ENCODE results near the gene ANKUB1. TPM values are rescaled to one million over a fixed set of nuclear protein-coding genes. Genes with fewer than 3 reads are reported as not detected.

Gene ANKUB1
- polyA plus RNA-seq, 2 of the 4 experiments (the other 2 are of a cell fraction): not detected

DNA sequence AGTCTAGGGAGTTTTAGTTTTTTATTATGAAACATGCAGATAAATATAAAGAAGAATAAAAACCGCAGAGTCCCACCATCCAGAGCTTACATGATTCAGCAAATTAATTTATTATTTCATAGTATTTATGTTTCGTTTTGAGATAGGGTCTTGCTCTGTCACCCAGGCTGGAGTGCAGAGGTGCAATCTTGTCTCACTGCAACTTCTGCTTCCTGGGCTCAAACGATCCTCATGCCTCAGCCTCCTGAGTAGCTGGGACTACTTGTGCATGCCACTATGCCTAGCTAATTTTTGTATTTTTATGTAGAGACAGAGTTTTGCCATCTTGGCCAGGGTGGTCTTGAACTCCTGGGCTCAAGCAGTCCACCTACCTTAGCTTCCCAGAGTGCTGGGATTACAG lies 34.3 kb upstream of the ANKUB1 start:
- no peak overlapping the region for H3K27ac ChIP-seq
- peaks cover 19% of the 10 kb centered on the region for H3K9me3 ChIP-seq
- H3K4me1 ChIP-seq: no peaks in the 10 kb centered on the region
- ChIA-PET POLR2A (no interaction called here), CTCF (no interaction called here)
- 85% methylated on average over 3 of the region's 3 CpGs for WGBS (ENCODE audit: missing lambda C conversion rate)
- TF ChIP-seq, protein P1, sequence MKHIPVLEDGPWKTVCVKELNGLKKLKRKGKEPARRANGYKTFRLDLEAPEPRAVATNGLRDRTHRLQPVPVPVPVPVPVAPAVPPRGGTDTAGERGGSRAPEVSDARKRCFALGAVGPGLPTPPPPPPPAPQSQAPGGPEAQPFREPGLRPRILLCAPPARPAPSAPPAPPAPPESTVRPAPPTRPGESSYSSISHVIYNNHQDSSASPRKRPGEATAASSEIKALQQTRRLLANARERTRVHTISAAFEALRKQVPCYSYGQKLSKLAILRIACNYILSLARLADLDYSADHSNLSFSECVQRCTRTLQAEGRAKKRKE (CRISPR knock-in tag; IDR thresholded peaks at IDR 0.05; ENCODE audit: low read depth): no peak
- TF ChIP-seq PHF8 (IDR thresholded peaks at IDR 0.05; ENCODE audit: borderline replicate concordance, low read depth): no peak
- no peak for TF ChIP-seq HOXA7 (CRISPR knock-in tag; IDR thresholded peaks at IDR 0.05)
- no peak for TF ChIP-seq EHF (CRISPR knock-in tag; IDR thresholded peaks at IDR 0.05)
- no peak for TF ChIP-seq HDAC2 (IDR thresholded peaks at IDR 0.05)
- TF ChIP-seq HOXB5 (CRISPR knock-in tag; IDR thresholded peaks at IDR 0.05): no peak
- no peak for TF ChIP-seq MAZ (IDR thresholded peaks at IDR 0.05; ENCODE audit: borderline replicate concordance, low read depth, low read length)
- TF ChIP-seq, protein P2, sequence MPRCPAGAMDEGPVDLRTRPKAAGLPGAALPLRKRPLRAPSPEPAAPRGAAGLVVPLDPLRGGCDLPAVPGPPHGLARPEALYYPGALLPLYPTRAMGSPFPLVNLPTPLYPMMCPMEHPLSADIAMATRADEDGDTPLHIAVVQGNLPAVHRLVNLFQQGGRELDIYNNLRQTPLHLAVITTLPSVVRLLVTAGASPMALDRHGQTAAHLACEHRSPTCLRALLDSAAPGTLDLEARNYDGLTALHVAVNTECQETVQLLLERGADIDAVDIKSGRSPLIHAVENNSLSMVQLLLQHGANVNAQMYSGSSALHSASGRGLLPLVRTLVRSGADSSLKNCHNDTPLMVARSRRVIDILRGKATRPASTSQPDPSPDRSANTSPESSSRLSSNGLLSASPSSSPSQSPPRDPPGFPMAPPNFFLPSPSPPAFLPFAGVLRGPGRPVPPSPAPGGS (IDR thresholded peaks at IDR 0.05): no peak
- TF ChIP-seq SREBF2 (IDR thresholded peaks at IDR 0.05): no peak
- TF ChIP-seq BHLHE40 (IDR thresholded peaks at IDR 0.05; ENCODE audit: low read depth, low read length): no peak
- no peak for DNase-seq (ENCODE audit: low read depth in 1 of 2, low spot score in 1 of 2)
- H3K4me2 ChIP-seq: no peak overlapping the region
- ATAC-seq: no peak
- no peak for FAIRE-seq
- no peak overlapping the region for H3K4me3 ChIP-seq

DNA sequence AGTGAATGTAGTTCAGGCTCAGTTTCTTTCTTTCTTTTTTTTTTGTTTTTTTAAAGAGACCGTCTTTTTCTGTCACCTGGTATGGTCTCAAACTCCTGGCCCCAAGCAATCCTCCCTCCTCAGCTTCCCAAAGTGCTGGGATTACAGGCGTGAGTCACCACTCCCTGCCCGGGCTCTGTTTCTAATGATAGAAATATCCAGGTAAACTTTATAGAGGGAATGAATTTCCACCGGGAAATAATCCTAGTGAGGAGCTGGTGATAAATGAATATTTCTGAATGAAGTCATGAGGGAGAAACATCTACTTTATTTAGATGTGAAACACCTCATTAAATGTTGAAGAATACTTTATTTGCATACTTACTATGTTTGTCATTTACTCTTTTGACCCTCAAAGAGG lies 27.8 kb upstream of the ANKUB1 start:
- ChIA-PET CTCF (interaction anchor here (0.9 to 5.2 kb wide), 3 partner anchors 12 to 103 kb away, joined by 3 to 32 read pairs (median 4); no protein-coding TSS in a partner anchor), POLR2A (no interaction called here)
- H3K4me1 ChIP-seq: peaks cover 31% of the 10 kb centered on the region
- no peak overlapping the region for H3K27ac ChIP-seq
- FAIRE-seq (no peak), ATAC-seq (0 out of 6 replicates have a peak, but pooled peaks of 1 of the 2 experiments have one; percentile 33), DNase-seq (ENCODE audit: low read depth in 1 of 2, low spot score in 1 of 2) (no peak)
- 29% methylated on average over 4 of the region's 4 CpGs for WGBS (ENCODE audit: missing lambda C conversion rate)
- H3K4me3 ChIP-seq: no peak overlapping the region
- peak overlapping the region; percentile 19; the same call in 2 of the 3 replicates for H3K4me2 ChIP-seq
- TF ChIP-seq ZC3H11A (IDR thresholded peaks at IDR 0.05) (no peak), FOSL2 (IDR thresholded peaks at IDR 0.05) (no peak), FOSL2 (CRISPR knock-in tag; IDR thresholded peaks at IDR 0.05) (peak; percentile 26; the same call in 1 of the 2 replicates)
- peaks cover 10% of the 10 kb centered on the region; the same call in 2 of the 3 replicates for H3K9me3 ChIP-seq

DNA sequence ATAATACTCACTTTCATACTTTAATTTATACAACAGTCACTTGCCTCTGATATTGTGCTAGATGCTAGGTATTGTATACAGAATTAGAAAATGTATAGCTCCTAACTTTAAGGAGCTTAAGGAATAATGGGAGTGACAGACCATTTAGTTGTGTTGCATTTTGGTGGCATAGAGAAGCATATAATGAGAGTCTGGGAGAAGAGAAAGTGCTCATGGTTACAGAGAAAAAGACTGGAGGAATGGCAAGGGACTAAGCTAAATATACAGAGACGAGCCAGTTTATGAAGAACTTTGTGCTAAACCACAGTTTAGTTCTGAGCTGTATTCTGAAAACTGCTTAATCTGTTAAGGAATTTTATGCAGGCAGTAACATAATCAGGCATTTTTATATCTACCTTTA lies 27.1 kb upstream of the ANKUB1 start:
- no peak for ATAC-seq
- no peak for DNase-seq (ENCODE audit: low read depth in 1 of 2, low spot score in 1 of 2)
- CTCF ChIA-PET: interaction anchor here (1.2 to 5.2 kb wide), 3 partner anchors 11 to 289 kb away, joined by 3 to 32 read pairs (median 4); no protein-coding TSS in a partner anchor
- Histone ChIP-seq H3K4me1 (peaks cover 38% of the 10 kb centered on the region), H3K4me3 (no peak overlapping the region), H3K9me3 (peaks cover 10% of the 10 kb centered on the region; the same call in 2 of the 3 replicates), H3K27ac (no peak overlapping the region), H3K4me2 (no peak overlapping the region)
- no peak for FAIRE-seq
- 93% methylated on average over 1 of the region's 1 CpG for WGBS (ENCODE audit: missing lambda C conversion rate)
- no peak for TF ChIP-seq MAFK (IDR thresholded peaks at IDR 0.05; ENCODE audit: partially characterized antibody)
- POLR2A ChIA-PET: no interaction called here

DNA sequence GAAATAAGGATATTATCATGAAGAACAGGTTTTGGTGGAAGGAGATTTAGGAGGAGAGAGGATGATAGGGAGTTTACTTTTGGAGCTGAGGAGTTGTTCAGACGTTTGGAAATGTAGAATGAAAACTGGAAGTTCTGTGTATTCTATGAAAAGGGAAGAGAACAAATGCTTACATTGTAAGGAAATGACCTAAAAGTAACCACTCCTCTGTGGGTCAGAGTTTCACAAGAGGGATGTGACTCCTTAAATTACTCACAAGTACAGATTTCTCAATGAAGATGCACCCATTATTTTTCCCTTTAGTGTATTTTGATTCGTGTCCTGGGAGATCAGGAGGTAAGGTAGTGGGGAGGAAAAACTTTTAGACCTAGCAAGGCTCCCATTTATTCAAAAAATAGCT lies 24.6 kb upstream of the ANKUB1 start:
- DNase-seq (ENCODE audit: low read depth in 1 of 2, low spot score in 1 of 2) (no peak), FAIRE-seq (no peak), ATAC-seq (no peak)
- ChIA-PET POLR2A (no interaction called here), CTCF (interaction anchor here (5.2 kb wide), 1 partner anchor 9 kb away, joined by 32 read pairs; no protein-coding TSS in a partner anchor)
- Histone ChIP-seq H3K9me3 (peaks cover 5% of the 10 kb centered on the region; the same call in 2 of the 3 replicates), H3K27ac (no peak overlapping the region), H3K4me1 (peaks cover 44% of the 10 kb centered on the region), H3K4me2 (peak overlapping the region; percentile 14; the same call in 2 of the 3 replicates), H3K4me3 (no peak overlapping the region)
- WGBS (ENCODE audit: missing lambda C conversion rate): 36% methylated on average over 2 of the region's 2 CpGs
- TF ChIP-seq FOSL2 (IDR thresholded peaks at IDR 0.05): no peak
- peak; percentile 10; the same call in 1 of the 2 replicates for TF ChIP-seq FOSL2 (CRISPR knock-in tag; IDR thresholded peaks at IDR 0.05)
- no peak for TF ChIP-seq HOXB13 (CRISPR knock-in tag; IDR thresholded peaks at IDR 0.05; ENCODE audit: low read depth)
- TF ChIP-seq, protein P3, sequence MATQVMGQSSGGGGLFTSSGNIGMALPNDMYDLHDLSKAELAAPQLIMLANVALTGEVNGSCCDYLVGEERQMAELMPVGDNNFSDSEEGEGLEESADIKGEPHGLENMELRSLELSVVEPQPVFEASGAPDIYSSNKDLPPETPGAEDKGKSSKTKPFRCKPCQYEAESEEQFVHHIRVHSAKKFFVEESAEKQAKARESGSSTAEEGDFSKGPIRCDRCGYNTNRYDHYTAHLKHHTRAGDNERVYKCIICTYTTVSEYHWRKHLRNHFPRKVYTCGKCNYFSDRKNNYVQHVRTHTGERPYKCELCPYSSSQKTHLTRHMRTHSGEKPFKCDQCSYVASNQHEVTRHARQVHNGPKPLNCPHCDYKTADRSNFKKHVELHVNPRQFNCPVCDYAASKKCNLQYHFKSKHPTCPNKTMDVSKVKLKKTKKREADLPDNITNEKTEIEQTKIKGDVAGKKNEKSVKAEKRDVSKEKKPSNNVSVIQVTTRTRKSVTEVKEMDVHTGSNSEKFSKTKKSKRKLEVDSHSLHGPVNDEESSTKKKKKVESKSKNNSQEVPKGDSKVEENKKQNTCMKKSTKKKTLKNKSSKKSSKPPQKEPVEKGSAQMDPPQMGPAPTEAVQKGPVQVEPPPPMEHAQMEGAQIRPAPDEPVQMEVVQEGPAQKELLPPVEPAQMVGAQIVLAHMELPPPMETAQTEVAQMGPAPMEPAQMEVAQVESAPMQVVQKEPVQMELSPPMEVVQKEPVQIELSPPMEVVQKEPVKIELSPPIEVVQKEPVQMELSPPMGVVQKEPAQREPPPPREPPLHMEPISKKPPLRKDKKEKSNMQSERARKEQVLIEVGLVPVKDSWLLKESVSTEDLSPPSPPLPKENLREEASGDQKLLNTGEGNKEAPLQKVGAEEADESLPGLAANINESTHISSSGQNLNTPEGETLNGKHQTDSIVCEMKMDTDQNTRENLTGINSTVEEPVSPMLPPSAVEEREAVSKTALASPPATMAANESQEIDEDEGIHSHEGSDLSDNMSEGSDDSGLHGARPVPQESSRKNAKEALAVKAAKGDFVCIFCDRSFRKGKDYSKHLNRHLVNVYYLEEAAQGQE (IDR thresholded peaks at IDR 0.05): no peak
- no peak for TF ChIP-seq ZNF302 (CRISPR knock-in tag; IDR thresholded peaks at IDR 0.05)
- TF ChIP-seq NR3C1 (IDR thresholded peaks at IDR 0.05): no peak
- TF ChIP-seq, protein P1 (CRISPR knock-in tag; IDR thresholded peaks at IDR 0.05; ENCODE audit: low read depth): no peak
